ENCODE results near the gene STX5.

GRCh38 chr11:62777389-62777788 is 54.5 kb downstream of the STX5 start:
- no peak for TF ChIP-seq CTCF (IDR thresholded peaks at IDR 0.05)
- no peak for TF ChIP-seq POLR2A (IDR thresholded peaks at IDR 0.05)

Measured in tibial nerve (tissue), 3 donors.